HepG2 (cell line): ENCODE data around the gene ZNF23. TPM values are rescaled to one million over a fixed set of nuclear protein-coding genes. Genes with fewer than 3 reads are reported as not detected.

ENCODE experiments used
- CCDC6 ChIP-seq: sonication (generic); formaldehyde crosslinking; IDR thresholded peaks from 2 replicates; pipeline ENCODE4 v1.8.1; 2022; ENCODE audit warnings: mild to moderate bottlenecking, missing genetic modification reagents, moderate library complexity
- CEBPB ChIP-seq: IDR thresholded peaks from 2 replicates; pipeline ENCODE4 v1.6.1; 2011; ENCODE audit warnings: low read depth, low read length, improper control_type of control experiment, borderline replicate concordance
- DMTF1 ChIP-seq: sonication (generic); formaldehyde crosslinking; IDR thresholded peaks from 2 replicates; pipeline ENCODE4 v1.4.0; 2020; ENCODE audit warnings: mild to moderate bottlenecking, missing genetic modification reagents
- NFE2L1 ChIP-seq: sonication (generic); formaldehyde crosslinking; IDR thresholded peaks from 2 replicates; pipeline ENCODE4 v1.4.0; 2020; ENCODE audit warnings: missing genetic modification reagents, mild to moderate bottlenecking, borderline replicate concordance
- NFIC ChIP-seq: IDR thresholded peaks from 2 replicates; pipeline ENCODE4 v1.6.1; 2012; ENCODE audit warnings: mild to moderate bottlenecking, low read length, inconsistent platforms
- RBFOX2 ChIP-seq: fragments of 200-400 bp; formaldehyde crosslinking; IDR thresholded peaks from 2 replicates; pipeline ENCODE4 v1.6.1; 2017; ENCODE audit warnings: low read depth, mild to moderate bottlenecking, low read length
- ZNF326 ChIP-seq: sonication (generic); formaldehyde crosslinking; IDR thresholded peaks from 2 replicates; pipeline ENCODE4 v1.4.0; 2020; ENCODE audit warnings: missing genetic modification reagents, borderline replicate concordance
- ZNF329 ChIP-seq: sonication (generic); formaldehyde crosslinking; IDR thresholded peaks from 2 replicates; pipeline ENCODE4 v1.9.0; 2021; ENCODE audit warnings: low read depth, mild to moderate bottlenecking, missing genetic modification reagents
- ZNF552 ChIP-seq: sonication (generic); formaldehyde crosslinking; IDR thresholded peaks from 2 replicates; pipeline ENCODE4 v1.9.0; 2022; ENCODE audit warnings: missing genetic modification reagents, mild to moderate bottlenecking, borderline replicate concordance
- ZNF7 ChIP-seq: IDR thresholded peaks from 2 replicates; pipeline ENCODE4 v1.6.1; 2016; ENCODE audit warnings: missing biosample characterization, missing genetic modification reagents
- ZSCAN25 ChIP-seq: sonication (generic); formaldehyde crosslinking; IDR thresholded peaks from 2 replicates; pipeline ENCODE4 v1.8.0; 2022; ENCODE audit warnings: mild to moderate bottlenecking, missing genetic modification reagents
- ZXDC ChIP-seq: sonication (generic); formaldehyde crosslinking; IDR thresholded peaks from 2 replicates; pipeline ENCODE4 v1.5.0; 2020; ENCODE audit warnings: mild to moderate bottlenecking, missing genetic modification reagents
- polyA plus RNA-seq, 8 experiments: library from polyadenylated mRNA; depleted of rRNA in 3 of 8; stranded (reverse) in 7 of 8; unstranded in 1 of 8; fragments of >200 nt; fragmentation: Illumina TruSeq in 4 of 8; extraction: Trizol in 4 of 8; gene quantifications; 2 replicates each; pipeline versions ENCODE4 v1.2.1 to v1.2.3, GENCODE V29; 2011 to 2016; ENCODE audit warnings: low read depth in 4 of 8, missing spikeins in 1 of 8, mixed read lengths in 1 of 8; ENCODE audit not compliant: insufficient read depth in 1 of 8
- total RNA-seq, 5 experiments: library from RNA; depleted of rRNA; stranded (reverse); fragments of >200 nt; fragmentation: Illumina TruSeq; extraction: Trizol; gene quantifications; 2 replicates each; pipeline ENCODE4 v1.2.3, GENCODE V29; 2016; ENCODE audit warnings: low read depth in 1 of 5
- TF ChIP-seq, protein P1 (sequence below): sonication (generic); formaldehyde crosslinking; IDR thresholded peaks from 2 replicates; pipeline ENCODE4 v1.8.1; 2023; ENCODE audit warnings: missing genetic modification reagents, inconsistent platforms, borderline replicate concordance
- TF ChIP-seq, protein P2 (sequence below), 2 experiments: sonication (generic) in 1 of 2; formaldehyde crosslinking in 1 of 2; IDR thresholded peaks; 2 replicates each; pipeline versions ENCODE4 v1.5.1 to v1.6.1; 2011 to 2020; ENCODE audit warnings: borderline replicate concordance in 1 of 2, low read depth in 1 of 2, low read length in 1 of 2, mild to moderate bottlenecking in 1 of 2, missing genetic modification reagents in 1 of 2, moderate library complexity in 1 of 2
- TF ChIP-seq, protein P3 (sequence below): sonication (generic); formaldehyde crosslinking; IDR thresholded peaks from 2 replicates; pipeline ENCODE4 v1.4.0; 2020; ENCODE audit warnings: mild to moderate bottlenecking, low read depth, missing genetic modification reagents

The ZNF23 gene
- total and polyA plus RNA-seq, 2 of the 13 experiments (the other 11 are each of a cell fraction or from before 2014, with no cell fraction given) = 8.6 to 12.2 TPM

DNA sequence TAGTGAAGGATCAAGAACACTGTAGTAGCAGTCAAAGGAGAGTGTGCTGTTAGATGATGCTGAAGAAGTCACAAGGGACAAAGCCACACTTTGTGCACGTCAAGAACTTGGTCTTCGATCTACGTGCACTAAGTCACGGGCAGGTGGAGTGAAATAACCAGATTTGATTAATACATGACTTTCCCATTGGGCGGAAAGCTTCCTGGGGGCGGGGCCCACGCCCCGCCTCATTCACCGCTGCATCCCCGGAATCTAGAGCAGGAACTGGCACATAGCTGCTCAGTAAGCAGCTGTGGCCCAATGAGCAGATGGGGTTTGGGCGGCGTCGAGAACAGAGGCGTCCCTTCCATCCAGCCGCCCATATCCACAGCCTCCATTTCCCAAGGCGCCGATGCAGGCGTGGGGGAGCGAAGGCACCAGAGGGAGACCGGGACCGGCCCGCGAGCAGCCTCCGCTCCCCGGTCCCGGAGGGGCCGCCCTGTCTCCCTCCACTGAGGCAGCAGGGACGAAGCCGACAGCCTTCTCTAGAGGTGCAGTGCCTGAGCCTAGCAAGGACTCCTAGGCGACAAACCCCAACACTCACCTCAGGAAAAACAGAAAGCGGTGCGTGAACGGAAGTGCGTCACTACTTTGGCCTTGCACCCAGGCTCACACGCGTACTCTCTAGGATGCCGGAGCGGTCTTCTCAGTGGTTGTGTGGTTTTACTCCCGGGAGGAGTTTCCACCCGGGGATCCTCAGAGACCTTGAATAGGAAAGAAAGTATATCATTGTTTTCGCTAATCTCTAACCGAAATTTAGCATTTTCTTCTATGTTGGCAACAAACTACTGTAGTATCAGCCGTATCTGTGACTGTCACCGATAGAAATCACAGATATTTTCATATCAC is 22.2 kb upstream of the ZNF23 start (continued):
- TF ChIP-seq, protein P1, sequence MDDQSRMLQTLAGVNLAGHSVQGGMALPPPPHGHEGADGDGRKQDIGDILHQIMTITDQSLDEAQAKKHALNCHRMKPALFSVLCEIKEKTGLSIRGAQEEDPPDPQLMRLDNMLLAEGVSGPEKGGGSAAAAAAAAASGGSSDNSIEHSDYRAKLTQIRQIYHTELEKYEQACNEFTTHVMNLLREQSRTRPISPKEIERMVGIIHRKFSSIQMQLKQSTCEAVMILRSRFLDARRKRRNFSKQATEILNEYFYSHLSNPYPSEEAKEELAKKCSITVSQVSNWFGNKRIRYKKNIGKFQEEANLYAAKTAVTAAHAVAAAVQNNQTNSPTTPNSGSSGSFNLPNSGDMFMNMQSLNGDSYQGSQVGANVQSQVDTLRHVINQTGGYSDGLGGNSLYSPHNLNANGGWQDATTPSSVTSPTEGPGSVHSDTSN (CRISPR knock-in tag) = no peak
- TF ChIP-seq NFE2L1 (peak; percentile 57; the same call in 1 of the 2 replicates), CEBPB (no peak), ZNF326 (CRISPR knock-in tag) (no peak), ZNF329 (no peak), ZXDC (no peak), ZNF552 (CRISPR knock-in tag) (peak; percentile 40; the same call in 1 of the 2 replicates), DMTF1 (CRISPR knock-in tag) (no peak), CCDC6 (no peak), ZSCAN25 (CRISPR knock-in tag) (peak; percentile 98), ZNF7 (no peak; the same call in 1 of the 2 replicates), NFIC (no peak), RBFOX2 (peak; percentile 93)
- TF ChIP-seq, protein P2, sequence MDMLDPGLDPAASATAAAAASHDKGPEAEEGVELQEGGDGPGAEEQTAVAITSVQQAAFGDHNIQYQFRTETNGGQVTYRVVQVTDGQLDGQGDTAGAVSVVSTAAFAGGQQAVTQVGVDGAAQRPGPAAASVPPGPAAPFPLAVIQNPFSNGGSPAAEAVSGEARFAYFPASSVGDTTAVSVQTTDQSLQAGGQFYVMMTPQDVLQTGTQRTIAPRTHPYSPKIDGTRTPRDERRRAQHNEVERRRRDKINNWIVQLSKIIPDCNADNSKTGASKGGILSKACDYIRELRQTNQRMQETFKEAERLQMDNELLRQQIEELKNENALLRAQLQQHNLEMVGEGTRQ (IDR thresholded peaks at IDR 0.05; ENCODE audit: low read depth, low read length) = no peak
- TF ChIP-seq, protein P2 (CRISPR knock-in tag; IDR thresholded peaks at IDR 0.05; ENCODE audit: borderline replicate concordance) = no peak
- TF ChIP-seq, protein P3, sequence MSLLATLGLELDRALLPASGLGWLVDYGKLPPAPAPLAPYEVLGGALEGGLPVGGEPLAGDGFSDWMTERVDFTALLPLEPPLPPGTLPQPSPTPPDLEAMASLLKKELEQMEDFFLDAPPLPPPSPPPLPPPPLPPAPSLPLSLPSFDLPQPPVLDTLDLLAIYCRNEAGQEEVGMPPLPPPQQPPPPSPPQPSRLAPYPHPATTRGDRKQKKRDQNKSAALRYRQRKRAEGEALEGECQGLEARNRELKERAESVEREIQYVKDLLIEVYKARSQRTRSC (CRISPR knock-in tag) = peak; percentile 67; the same call in 1 of the 2 replicates
